ENCODE results near the gene SNF8. TPM values are rescaled to one million over a fixed set of nuclear protein-coding genes. Genes with fewer than 3 reads are reported as not detected.

The SNF8 gene
- total RNA-seq, 1 experiment from 2014 or later: 129 TPM

DNA sequence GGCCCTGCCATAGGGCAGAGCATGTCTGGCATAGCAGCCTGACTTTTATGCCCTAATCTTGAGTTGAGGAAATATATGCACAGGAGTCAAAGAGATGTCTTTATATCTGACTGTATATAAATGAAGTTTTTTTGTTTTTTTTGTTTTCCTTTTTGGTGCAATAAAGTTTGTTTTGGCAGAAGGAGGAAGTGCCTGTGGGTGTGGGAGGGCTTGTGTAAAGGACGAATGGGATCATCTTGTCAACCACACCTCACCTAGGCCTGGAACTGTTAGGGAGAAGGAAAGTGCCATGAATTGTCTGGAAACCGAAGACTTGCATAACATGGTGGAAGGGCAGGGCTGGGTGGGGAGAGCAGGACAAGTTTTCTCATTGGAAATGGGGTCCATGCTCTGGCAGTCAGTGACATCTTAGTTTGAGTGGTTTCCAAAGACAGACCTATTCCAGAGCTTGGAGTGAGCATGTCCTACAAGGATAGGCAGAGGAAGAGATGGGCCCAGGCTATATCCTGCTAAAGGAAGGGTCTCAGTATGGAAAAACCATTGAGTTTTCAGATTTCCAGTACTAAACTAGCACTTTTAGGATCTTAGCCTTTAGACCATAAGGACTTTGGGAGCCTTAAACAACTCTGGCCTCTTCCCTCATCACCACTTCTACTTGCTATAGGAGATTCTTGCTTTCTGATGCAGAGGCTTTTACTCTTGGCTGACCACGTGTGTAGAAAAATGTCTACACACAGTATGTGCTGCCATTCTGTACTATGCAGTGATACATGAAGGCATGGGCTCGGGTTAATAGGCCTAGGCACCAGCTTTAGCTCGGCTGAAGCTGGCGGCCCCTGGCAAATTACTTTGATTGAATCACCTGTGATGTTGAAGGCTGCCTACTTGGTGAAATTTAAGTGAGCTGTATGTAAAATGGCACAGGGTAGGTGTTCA lies 15.5 kb downstream of the SNF8 start:
- Histone ChIP-seq H4K20me1 (ENCODE audit: control insufficient read depth, insufficient read depth, insufficient read length) (no peaks in the 10 kb centered on the region), H3K4ac (ENCODE audit: low read depth, low read length) (no peak overlapping the region), H2AFZ (ENCODE audit: low read length) (no peak overlapping the region), H3K27ac (ENCODE audit: insufficient read length, low read depth, low read length) (no peak overlapping the region), H3K9ac (ENCODE audit: extremely low read depth, insufficient read length, low read length) (no peak overlapping the region), H2BK15ac (ENCODE audit: low read depth, low read length) (no peak overlapping the region), H3K56ac (ENCODE audit: insufficient read length, low read depth, low read length) (no peak overlapping the region), H3K9me3 (ENCODE audit: control insufficient read depth, low read depth, low read length) (no peaks in the 10 kb centered on the region), H2BK12ac (ENCODE audit: insufficient read length, low read depth, low read length) (no peak overlapping the region), H3K27me3 (ENCODE audit: insufficient read depth, low read length) (no peaks in the 10 kb centered on the region), H3K23ac (ENCODE audit: insufficient read length, low read depth, low read length) (no peak overlapping the region), H2BK20ac (ENCODE audit: low read depth, low read length, poor library complexity, severe bottlenecking) (no peak overlapping the region), H3K18ac (ENCODE audit: insufficient read length, low read depth, low read length) (no peak overlapping the region), H2BK5ac (ENCODE audit: insufficient read length, low read length) (no peak overlapping the region), H3K4me1 (ENCODE audit: insufficient read depth, low read length) (no peaks in the 10 kb centered on the region), H2AK5ac (ENCODE audit: insufficient read length, low read length) (no peak overlapping the region), H4K8ac (replicated peaks; ENCODE audit: insufficient read length, low read depth, low read length) (no peak overlapping the region), H2BK120ac (ENCODE audit: low read depth, low read length, poor library complexity, severe bottlenecking) (no peak overlapping the region), H4K91ac (ENCODE audit: insufficient read length, low read depth, low read length) (no peak overlapping the region), H3K79me1 (ENCODE audit: insufficient read depth, low read depth, low read length, poor library complexity, severe bottlenecking) (no peaks in the 10 kb centered on the region), H3T11ph (ENCODE audit: low read length) (no peak overlapping the region), H3K14ac (ENCODE audit: insufficient read depth, low read length) (no peak overlapping the region), H3K4me2 (ENCODE audit: insufficient read depth, insufficient read length, low read length) (no peak overlapping the region), H3K23me2 (ENCODE audit: insufficient read length, low read depth, low read length, poor library complexity, severe bottlenecking) (no peaks in the 10 kb centered on the region), H3K79me2 (ENCODE audit: insufficient read depth, low read length) (no peaks in the 10 kb centered on the region), H4K5ac (ENCODE audit: insufficient read length, low read depth, low read length) (no peak overlapping the region)
- no peak for DNase-seq
- peaks cover 31 to 96% (median 76%) of the 10 kb centered on the region in 3 experiments; a peak in 6 of 7 replicates for H3K36me3 Mint-ChIP-seq (ENCODE audit: insufficient read depth in 1 of 3, low read depth in 3 of 3)
- no peaks in the 10 kb centered on the region for H3K27me3 Mint-ChIP-seq (ENCODE audit: low read depth)
- TF ChIP-seq, protein P1, sequence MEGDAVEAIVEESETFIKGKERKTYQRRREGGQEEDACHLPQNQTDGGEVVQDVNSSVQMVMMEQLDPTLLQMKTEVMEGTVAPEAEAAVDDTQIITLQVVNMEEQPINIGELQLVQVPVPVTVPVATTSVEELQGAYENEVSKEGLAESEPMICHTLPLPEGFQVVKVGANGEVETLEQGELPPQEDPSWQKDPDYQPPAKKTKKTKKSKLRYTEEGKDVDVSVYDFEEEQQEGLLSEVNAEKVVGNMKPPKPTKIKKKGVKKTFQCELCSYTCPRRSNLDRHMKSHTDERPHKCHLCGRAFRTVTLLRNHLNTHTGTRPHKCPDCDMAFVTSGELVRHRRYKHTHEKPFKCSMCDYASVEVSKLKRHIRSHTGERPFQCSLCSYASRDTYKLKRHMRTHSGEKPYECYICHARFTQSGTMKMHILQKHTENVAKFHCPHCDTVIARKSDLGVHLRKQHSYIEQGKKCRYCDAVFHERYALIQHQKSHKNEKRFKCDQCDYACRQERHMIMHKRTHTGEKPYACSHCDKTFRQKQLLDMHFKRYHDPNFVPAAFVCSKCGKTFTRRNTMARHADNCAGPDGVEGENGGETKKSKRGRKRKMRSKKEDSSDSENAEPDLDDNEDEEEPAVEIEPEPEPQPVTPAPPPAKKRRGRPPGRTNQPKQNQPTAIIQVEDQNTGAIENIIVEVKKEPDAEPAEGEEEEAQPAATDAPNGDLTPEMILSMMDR (conservative IDR thresholded peaks at IDR 0.05): no peak
- peak overlapping the region in 2 of 3 experiments; percentile 36 to 50; a peak in 1 of 7 replicates for H3K27ac Mint-ChIP-seq
- no CpG with 5 or more reads among the region's 6 CpGs for WGBS (ENCODE audit: extremely low coverage, insufficient read length, low lambda C conversion rate)
- H3K4me1 Mint-ChIP-seq: no peaks in the 10 kb centered on the region
- H3K4me3 Mint-ChIP-seq: no peak overlapping the region
- H3K9me3 Mint-ChIP-seq: no peaks in the 10 kb centered on the region
